A549 (cell line): ENCODE data around the gene DIRAS3. TPM values are rescaled to one million over a fixed set of nuclear protein-coding genes. Genes with fewer than 3 reads are reported as not detected.

Experiments
- ATAC-seq, 2 experiments: fragments of 200-7000 bp in 1 of 2; fragments of >200 bp in 1 of 2; cut with Nextera tagmentation in 1 of 2; cut with Tn5 transposase in 1 of 2; 3 replicates each; pipeline versions ENCODE4 v1.8.0 to v1.9.1; 2018 to 2020; ENCODE audit warnings: mild to moderate bottlenecking in 1 of 2, moderate library complexity in 1 of 2
- CTCF ChIA-PET: fragments of 300-600 bp; sonication (Branson Sonifier 250); formaldehyde crosslinking; extraction: SDS; loops from one replicate; lab custom pipeline; 2021; ENCODE audit warnings: antibody characterized with exemption, inconsistent platforms; lab: Yijun Ruan, JAX
- POLR2A ChIA-PET: fragments of 350-600 bp; formaldehyde crosslinking; extraction: SDS; loops from one replicate; lab custom pipeline; 2021; ENCODE audit warnings: antibody characterized with exemption, inconsistent platforms; lab: Yijun Ruan, JAX
- DNase-seq, 2 experiments: peaks; one replicate each; pipeline versions ENCODE4 v3.0.0 to v3.0.0-alpha.2; 2011 to 2016; ENCODE audit warnings: low read depth in 1 of 2, low spot score in 1 of 2
- FAIRE-seq: peaks from 2 replicates; lab custom pipeline; 2011; peaks lifted over from hg19 to GRCh38; lab: Jason Lieb, UNC
- H3K27ac ChIP-seq, 2 experiments: fragments of >200 bp; sonication (Bioruptor Twin); formaldehyde crosslinking; 3 replicates each; pipeline ENCODE4 v1.5.1; 2016 to 2017
- H3K4me1 ChIP-seq: fragments of >200 bp; sonication (Bioruptor Twin); formaldehyde crosslinking; 3 replicates; pipeline ENCODE4 v1.6.1; 2016
- H3K4me2 ChIP-seq: fragments of >200 bp; sonication (Bioruptor Twin); formaldehyde crosslinking; 3 replicates; pipeline ENCODE4 v1.6.1; 2016
- H3K4me3 ChIP-seq: fragments of >200 bp; sonication (Bioruptor Twin); formaldehyde crosslinking; 3 replicates; pipeline ENCODE4 v1.5.1; 2016
- H3K9me3 ChIP-seq: fragments of >200 bp; sonication (Bioruptor Twin); formaldehyde crosslinking; 3 replicates; pipeline ENCODE4 v1.6.1; 2016
- CBX2 ChIP-seq: fragments of 200-600 bp; sonication (generic); IDR thresholded peaks from 2 replicates; pipeline ENCODE4 v1.6.1; 2016; ENCODE audit warnings: low read depth, mild to moderate bottlenecking, borderline replicate concordance
- EP300 ChIP-seq, 2 experiments: fragments of >200 bp; sonication (Bioruptor Twin); formaldehyde crosslinking; IDR thresholded peaks; 2 replicates in 1 of 2; 3 replicates in 1 of 2; pipeline ENCODE4 v1.6.1; 2016 to 2017
- ESRRA ChIP-seq: fragments of 150-350 bp; IDR thresholded peaks from 2 replicates; pipeline ENCODE4 v1.6.1; 2014; ENCODE audit warnings: mild to moderate bottlenecking, low read length, borderline replicate concordance
- FOXS1 ChIP-seq: fragments of 250-450 bp; sonication (Bioruptor Pico); IDR thresholded peaks from 2 replicates; pipeline ENCODE4 v1.5.0; 2020; ENCODE audit warnings: mild to moderate bottlenecking, moderate library complexity
- HDAC2 ChIP-seq: fragments of 200-600 bp; sonication (generic); IDR thresholded peaks from 2 replicates; pipeline ENCODE4 v1.6.1; 2016
- HEYL ChIP-seq: fragments of 250-450 bp; sonication (Bioruptor Pico); IDR thresholded peaks from 2 replicates; pipeline ENCODE4 v1.8.0; 2021; ENCODE audit warnings: mild to moderate bottlenecking, moderate library complexity
- HOXA7 ChIP-seq: fragments of 250-450 bp; sonication (Bioruptor Pico); IDR thresholded peaks from 2 replicates; pipeline ENCODE4 v1.5.0; 2020; ENCODE audit warnings: mild to moderate bottlenecking, moderate library complexity
- HOXB13 ChIP-seq: fragments of 250-450 bp; sonication (Bioruptor Pico); IDR thresholded peaks from 2 replicates; pipeline ENCODE4 v1.5.0; 2020; ENCODE audit warnings: low read depth, mild to moderate bottlenecking, moderate library complexity
- HOXB5 ChIP-seq: fragments of 250-450 bp; sonication (Bioruptor Pico); IDR thresholded peaks from 2 replicates; pipeline ENCODE4 v1.5.0; 2020; ENCODE audit warnings: mild to moderate bottlenecking, moderate library complexity
- JUN ChIP-seq, 2 experiments: fragments of >200 bp; sonication (Bioruptor Twin); formaldehyde crosslinking; IDR thresholded peaks; 2 replicates in 1 of 2; 3 replicates in 1 of 2; pipeline ENCODE4 v1.6.1; 2016 to 2017
- NPAS2 ChIP-seq: fragments of 250-450 bp; sonication (Bioruptor Pico); IDR thresholded peaks from 2 replicates; pipeline ENCODE4 v1.8.0; 2022; ENCODE audit warnings: mild to moderate bottlenecking, moderate library complexity, borderline replicate concordance
- NR3C1 ChIP-seq: fragments of >200 bp; sonication (Bioruptor Twin); formaldehyde crosslinking; IDR thresholded peaks from 3 replicates; pipeline ENCODE4 v1.6.1; 2017
- PHF8 ChIP-seq: fragments of 200-600 bp; sonication (generic); IDR thresholded peaks from 2 replicates; pipeline ENCODE4 v1.6.1; 2016; ENCODE audit warnings: low read depth, mild to moderate bottlenecking, antibody characterized with exemption, moderate library complexity, borderline replicate concordance
- POLR2A ChIP-seq: IDR thresholded peaks from 2 replicates; pipeline ENCODE4 v1.6.1; 2012; ENCODE audit warnings: mild to moderate bottlenecking, low read length
- RFX5 ChIP-seq: fragments of 450-650 bp; IDR thresholded peaks from 2 replicates; pipeline ENCODE4 v1.7.1; 2014; ENCODE audit warnings: antibody characterized with exemption, mild to moderate bottlenecking, moderate library complexity
- SREBF2 ChIP-seq: fragments of 450-650 bp; IDR thresholded peaks from 2 replicates; pipeline ENCODE4 v1.6.1; 2014; ENCODE audit warnings: mild to moderate bottlenecking, moderate library complexity
- TP53 ChIP-seq: fragments of 250-450 bp; sonication (Bioruptor Pico); IDR thresholded peaks from 2 replicates; pipeline ENCODE4 v1.5.0; 2021; ENCODE audit warnings: mild to moderate bottlenecking, moderate library complexity
- ZC3H11A ChIP-seq: fragments of 450-650 bp; IDR thresholded peaks from 2 replicates; pipeline ENCODE4 v1.6.1; 2014; ENCODE audit warnings: antibody characterized with exemption, mild to moderate bottlenecking
- WGBS: methylation state at CpG from one replicate; pipeline ENCODE4 v1.1.6; 2017; ENCODE audit errors: missing lambda C conversion rate; 5-methylcytosine and 5-hydroxymethylcytosine counted together
- polyA plus RNA-seq, 4 experiments: library from polyadenylated mRNA; depleted of rRNA in 3 of 4; stranded (reverse); fragments of >200 nt; fragmentation: RNase III in 1 of 4; extraction: RNeasy Plus Mini Kit Qiagen cat#74134 plus additional on column Dnase treatment in 1 of 4; gene quantifications; 2 replicates in 3 of 4; 3 replicates in 1 of 4; pipeline ENCODE4 v1.2.3, GENCODE V29; 2011 to 2017
- TF ChIP-seq, protein P1 (sequence below): fragments of 150-350 bp; IDR thresholded peaks from 2 replicates; pipeline ENCODE4 v1.6.1; 2014; ENCODE audit warnings: low read depth, mild to moderate bottlenecking, low read length
- TF ChIP-seq, protein P2 (sequence below): fragments of >200 bp; sonication (Bioruptor Twin); formaldehyde crosslinking; IDR thresholded peaks from 3 replicates; pipeline ENCODE4 v1.6.1; 2016
- TF ChIP-seq, protein P3 (sequence below): fragments of >200 bp; sonication (Bioruptor Twin); formaldehyde crosslinking; IDR thresholded peaks from 3 replicates; pipeline ENCODE4 v1.5.1; 2016
- TF ChIP-seq, protein P4 (sequence below): IDR thresholded peaks from 2 replicates; pipeline ENCODE4 v1.6.1; 2012

Gene DIRAS3
- polyA plus RNA-seq, 2 of the 4 experiments (the other 2 are of a cell fraction): 1.8 to 3.6 TPM

- no peak overlapping the region for H3K4me3 ChIP-seq
- POLR2A ChIA-PET: no interaction called here
- H3K27ac ChIP-seq: no peak overlapping the region
- 66% methylated on average over 2 of the region's 2 CpGs for whole genome bisulfite sequencing
- ATAC-seq: no peak
- CTCF ChIA-PET: interaction anchor here (0.5 to 1.5 kb wide), 3 partner anchors 11 to 569 kb away, joined by 3 to 5 read pairs (median 3); no protein-coding TSS in a partner anchor
- H3K4me2 ChIP-seq: no peak overlapping the region
- H3K9me3 ChIP-seq: no peaks in the 10 kb centered on the region
- no peak for FAIRE-seq
- DNase-seq: no peak
- no peaks in the 10 kb centered on the region for H3K4me1 ChIP-seq
- TF ChIP-seq, protein P1, sequence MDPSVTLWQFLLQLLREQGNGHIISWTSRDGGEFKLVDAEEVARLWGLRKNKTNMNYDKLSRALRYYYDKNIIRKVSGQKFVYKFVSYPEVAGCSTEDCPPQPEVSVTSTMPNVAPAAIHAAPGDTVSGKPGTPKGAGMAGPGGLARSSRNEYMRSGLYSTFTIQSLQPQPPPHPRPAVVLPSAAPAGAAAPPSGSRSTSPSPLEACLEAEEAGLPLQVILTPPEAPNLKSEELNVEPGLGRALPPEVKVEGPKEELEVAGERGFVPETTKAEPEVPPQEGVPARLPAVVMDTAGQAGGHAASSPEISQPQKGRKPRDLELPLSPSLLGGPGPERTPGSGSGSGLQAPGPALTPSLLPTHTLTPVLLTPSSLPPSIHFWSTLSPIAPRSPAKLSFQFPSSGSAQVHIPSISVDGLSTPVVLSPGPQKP: no peak
- TF ChIP-seq NR3C1 (no peak), ESRRA (no peak), CBX2 (no peak), FOXS1 (no peak), HOXB5 (CRISPR knock-in tag) (no peak), HOXB13 (no peak), POLR2A (no peak), EP300 (IDR thresholded peaks at IDR 0.05) (no peak), HOXA7 (CRISPR knock-in tag) (no peak), JUN (IDR thresholded peaks at IDR 0.05) (no peak), NPAS2 (no peak), RFX5 (no peak), HDAC2 (no peak), PHF8 (no peak), SREBF2 (no peak), HEYL (CRISPR knock-in tag) (no peak)
- TF ChIP-seq, protein P2, sequence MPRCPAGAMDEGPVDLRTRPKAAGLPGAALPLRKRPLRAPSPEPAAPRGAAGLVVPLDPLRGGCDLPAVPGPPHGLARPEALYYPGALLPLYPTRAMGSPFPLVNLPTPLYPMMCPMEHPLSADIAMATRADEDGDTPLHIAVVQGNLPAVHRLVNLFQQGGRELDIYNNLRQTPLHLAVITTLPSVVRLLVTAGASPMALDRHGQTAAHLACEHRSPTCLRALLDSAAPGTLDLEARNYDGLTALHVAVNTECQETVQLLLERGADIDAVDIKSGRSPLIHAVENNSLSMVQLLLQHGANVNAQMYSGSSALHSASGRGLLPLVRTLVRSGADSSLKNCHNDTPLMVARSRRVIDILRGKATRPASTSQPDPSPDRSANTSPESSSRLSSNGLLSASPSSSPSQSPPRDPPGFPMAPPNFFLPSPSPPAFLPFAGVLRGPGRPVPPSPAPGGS: no peak
- TF ChIP-seq, protein P3, sequence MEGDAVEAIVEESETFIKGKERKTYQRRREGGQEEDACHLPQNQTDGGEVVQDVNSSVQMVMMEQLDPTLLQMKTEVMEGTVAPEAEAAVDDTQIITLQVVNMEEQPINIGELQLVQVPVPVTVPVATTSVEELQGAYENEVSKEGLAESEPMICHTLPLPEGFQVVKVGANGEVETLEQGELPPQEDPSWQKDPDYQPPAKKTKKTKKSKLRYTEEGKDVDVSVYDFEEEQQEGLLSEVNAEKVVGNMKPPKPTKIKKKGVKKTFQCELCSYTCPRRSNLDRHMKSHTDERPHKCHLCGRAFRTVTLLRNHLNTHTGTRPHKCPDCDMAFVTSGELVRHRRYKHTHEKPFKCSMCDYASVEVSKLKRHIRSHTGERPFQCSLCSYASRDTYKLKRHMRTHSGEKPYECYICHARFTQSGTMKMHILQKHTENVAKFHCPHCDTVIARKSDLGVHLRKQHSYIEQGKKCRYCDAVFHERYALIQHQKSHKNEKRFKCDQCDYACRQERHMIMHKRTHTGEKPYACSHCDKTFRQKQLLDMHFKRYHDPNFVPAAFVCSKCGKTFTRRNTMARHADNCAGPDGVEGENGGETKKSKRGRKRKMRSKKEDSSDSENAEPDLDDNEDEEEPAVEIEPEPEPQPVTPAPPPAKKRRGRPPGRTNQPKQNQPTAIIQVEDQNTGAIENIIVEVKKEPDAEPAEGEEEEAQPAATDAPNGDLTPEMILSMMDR: no peak
- TF ChIP-seq, protein P4, sequence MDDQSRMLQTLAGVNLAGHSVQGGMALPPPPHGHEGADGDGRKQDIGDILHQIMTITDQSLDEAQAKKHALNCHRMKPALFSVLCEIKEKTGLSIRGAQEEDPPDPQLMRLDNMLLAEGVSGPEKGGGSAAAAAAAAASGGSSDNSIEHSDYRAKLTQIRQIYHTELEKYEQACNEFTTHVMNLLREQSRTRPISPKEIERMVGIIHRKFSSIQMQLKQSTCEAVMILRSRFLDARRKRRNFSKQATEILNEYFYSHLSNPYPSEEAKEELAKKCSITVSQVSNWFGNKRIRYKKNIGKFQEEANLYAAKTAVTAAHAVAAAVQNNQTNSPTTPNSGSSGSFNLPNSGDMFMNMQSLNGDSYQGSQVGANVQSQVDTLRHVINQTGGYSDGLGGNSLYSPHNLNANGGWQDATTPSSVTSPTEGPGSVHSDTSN: no peak
These were observed 33.3 kb upstream of the DIRAS3 start for GRCh38 chr1:68083686-68084085.

GRCh38 chr1:68081775-68082283 lies 31.4 kb upstream of the DIRAS3 start:
- Histone ChIP-seq H3K27ac (no peak overlapping the region), H3K4me3 (no peak overlapping the region), H3K4me2 (no peak overlapping the region), H3K9me3 (no peaks in the 10 kb centered on the region), H3K4me1 (no peaks in the 10 kb centered on the region)
- DNase-seq: no peak
- FAIRE-seq: no peak
- ChIA-PET CTCF (no interaction called here), POLR2A (no interaction called here)
- TF ChIP-seq HEYL (CRISPR knock-in tag): no peak
- no peak for TF ChIP-seq NPAS2
- TF ChIP-seq TP53: no peak
- TF ChIP-seq SREBF2: no peak
- TF ChIP-seq, protein P2: no peak
- TF ChIP-seq, protein P4: no peak
- TF ChIP-seq ZC3H11A: no peak
- TF ChIP-seq JUN (IDR thresholded peaks at IDR 0.05): no peak
- ATAC-seq: no peak
